ENCODE data around the gene THADA.
"Not testable (repeated sequence)": the region's sequence is repeated elsewhere in the genome, so short reads cannot be mapped to it uniquely, and the experiment has no call there.

THADA gene

DNA sequence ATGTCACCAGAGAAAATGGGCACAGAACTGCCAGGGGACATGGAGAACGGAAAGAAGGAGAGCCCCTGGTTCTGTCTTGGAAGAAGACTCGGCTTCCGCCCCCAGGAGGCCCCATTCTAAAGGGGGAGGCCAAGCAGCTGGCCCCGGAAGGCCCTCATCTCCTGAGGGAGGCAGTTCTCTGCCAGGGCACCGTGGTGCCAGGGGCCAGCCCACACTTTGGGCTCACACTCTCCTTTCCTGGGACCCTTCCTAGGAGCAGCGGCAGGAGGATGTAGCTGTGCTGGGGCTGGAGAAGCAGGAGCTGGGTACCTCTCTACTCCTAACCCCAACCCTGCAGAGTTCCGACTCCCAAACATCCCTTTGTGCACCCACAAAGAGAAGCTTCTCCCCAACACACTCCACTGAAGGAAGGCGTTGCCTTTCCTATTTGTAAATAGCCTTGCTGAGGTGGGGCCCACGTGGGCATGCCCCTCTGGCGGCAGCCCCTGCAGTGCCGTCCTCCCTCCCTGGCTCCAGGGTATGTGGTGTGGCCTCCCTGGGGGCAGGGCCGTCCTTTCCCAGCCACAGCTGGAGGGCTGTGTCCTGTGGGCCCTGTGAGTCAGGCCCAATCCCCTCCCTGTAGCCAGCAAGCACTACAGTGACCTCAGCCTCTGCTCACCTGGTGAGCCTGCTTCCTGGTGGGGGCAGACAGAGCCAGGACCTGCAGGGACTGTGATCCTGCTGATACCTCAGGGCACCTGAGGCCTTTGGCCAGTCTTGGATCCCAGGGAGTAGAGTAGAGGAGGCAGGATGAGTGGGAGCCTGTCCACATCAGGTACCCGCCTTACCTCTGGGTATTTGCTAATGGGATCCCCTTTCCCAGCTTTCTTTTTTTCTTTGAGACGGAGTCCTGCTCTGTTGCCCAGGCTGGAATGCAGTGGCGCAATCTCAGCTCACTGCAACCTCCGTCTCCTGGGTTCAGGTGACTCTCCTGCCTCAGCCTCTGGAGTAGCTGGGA lies 396.0 kb downstream of the THADA start:
- DNase-seq = no peak

DNA sequence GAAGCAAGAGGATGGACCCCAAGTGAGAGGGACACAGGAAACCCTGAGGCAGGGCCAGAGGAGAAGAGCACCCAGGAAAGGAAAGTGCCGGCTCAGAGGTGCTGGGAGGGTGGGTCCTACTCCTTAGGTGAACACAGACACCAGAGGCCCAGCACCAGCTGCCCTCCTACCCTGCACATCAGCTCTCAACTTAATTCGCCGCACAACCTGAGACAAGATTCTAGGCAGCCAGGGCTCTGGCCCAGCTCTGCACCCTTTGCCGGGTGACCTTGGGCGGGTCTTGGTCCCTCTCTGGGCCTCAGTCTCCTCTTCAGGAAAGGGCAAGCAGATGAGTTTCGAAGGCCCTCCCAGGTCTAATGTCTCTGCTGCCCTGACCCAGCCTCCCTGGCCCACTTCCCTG lies 397.6 kb downstream of the THADA start:
- DNase-seq = no peak

DNA sequence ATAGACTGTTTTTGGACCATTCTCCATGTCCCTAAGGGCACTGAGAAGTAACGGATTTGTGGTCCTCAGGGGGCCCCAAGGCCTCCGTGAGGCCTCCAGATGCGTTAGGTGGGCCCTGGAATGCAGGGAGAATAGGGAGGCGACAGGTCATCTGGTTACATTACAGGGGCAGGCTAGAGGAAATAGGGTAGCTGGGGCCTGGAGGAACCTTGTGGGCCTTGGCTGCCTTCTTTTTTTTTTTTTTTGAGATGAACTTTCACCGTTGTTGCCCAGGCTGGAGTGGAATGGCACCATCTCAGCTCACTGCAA lies 398.3 kb downstream of the THADA start:
- no peak for DNase-seq

GRCh38 chr2:43196768-43197587 lies 398.9 kb downstream of the THADA start:
- DNase-seq = peak; percentile 87 to 93

GRCh38 chr2:43194121-43194869 lies 401.5 kb downstream of the THADA start:
- DNase-seq = peak; percentile 68 to 86

- DNase-seq = peak in 1 of 2 experiments; percentile 30
Measured at GRCh38 chr2:43193652-43194120, 402.2 kb downstream of the THADA start.

DNA sequence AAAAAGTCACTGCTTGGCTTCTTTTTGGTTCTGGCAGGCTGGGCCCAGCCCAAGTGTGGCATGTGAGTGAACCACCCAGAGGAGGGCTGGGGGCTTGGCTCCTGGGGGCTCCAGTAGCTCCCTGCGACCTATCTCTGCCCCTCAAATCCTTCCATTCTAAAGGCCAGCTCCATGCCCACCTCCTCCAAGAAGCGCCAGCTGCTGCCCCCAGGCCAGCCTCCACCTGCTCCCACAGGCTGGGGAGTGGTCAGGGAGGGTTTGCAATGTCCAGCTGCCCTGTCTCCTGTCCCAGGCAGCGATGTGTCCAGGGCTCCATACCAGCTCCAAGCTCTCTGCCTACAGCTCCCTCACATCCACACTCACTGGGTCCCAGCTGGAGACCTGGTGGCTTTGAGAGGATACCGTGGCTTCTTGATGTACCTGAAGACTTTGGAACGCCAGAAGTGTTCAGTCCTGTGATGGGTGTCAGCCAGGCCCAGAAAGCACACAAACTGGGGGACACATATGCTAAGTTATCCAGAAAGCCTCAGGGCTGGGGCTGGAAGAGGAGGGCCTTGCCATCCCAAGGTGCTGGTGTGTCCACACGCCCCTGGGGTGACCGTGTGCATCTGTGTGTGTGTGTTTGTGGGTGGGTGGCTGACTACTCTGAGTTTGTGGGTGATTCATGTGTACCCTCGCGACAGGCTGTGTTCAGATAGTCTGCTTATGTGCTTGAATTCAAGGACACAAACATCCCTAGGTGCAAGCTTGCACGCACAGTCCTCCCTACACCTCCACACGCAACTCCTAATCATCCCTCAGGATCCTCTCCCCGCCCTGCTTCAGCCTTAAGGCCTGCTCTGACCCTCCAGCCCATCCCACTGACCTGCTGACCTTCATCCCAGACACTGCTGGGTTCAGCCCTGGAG lies 402.8 kb downstream of the THADA start:
- no peak for DNase-seq

DNA sequence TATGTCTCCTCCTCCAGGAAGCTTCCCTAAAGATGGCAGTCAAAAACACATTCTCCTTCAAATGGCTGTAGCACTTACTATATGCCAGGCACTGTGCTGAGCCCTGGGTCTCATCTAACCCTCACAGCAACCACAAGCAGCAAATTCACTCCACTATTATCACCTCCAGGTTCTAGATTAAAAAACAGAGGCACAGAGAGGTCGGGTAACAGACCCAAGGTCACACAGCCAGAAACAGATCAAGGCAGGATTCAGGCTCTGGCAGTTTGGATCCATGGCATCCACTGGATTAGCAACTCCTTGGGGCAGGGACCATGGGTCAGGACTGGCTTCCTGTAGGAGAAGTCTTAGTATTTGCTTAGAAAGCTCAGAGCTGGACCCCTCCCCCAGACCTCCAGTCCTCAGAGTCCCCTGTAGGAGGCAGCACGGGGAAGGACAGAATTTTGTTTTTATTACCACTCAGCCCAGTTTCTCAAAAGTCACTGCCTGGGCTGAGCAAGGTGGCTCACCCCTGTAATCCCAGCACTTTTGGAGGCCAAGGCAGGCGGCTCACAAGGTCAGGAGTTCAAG lies 403.8 kb downstream of the THADA start:
- DNase-seq = no peak

DNA sequence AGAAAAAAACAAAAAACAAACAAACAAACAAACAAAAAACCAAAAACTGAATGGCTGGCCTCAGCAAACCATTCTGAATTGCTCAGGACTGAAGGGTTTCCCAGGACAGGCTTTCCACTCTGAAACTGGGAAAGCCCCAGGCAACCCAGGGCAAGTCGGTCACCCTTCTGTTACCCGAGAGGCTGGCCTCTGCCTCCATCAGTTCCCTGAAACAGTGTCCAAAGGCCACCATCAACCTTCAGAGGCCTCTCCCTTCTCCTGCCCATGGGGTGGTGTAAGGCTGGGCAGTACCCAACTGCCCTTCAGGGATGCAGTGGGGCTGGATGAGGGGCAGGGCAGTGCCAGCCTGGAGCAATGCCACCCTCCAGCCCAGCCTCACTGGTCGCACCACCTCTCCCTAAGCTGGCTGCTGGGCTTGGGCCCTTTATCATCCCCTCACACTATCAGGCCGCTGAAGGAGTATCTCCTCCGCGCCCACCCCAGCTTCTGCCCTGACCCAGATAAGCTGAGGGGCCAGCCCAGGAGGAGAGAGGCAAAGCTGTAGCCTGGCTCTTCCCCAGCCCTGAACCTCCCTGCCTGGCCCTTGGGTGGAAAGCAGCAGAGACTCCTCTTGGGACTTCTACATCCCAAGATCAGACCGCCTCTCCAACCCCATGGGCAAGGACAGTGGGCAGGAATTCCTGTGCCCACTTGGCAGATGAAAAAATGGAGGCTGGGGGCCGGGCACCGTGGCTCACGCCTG lies 405.4 kb downstream of the THADA start:
- DNase-seq = no peak

- DNase-seq = not testable (repeated sequence)
Measured at GRCh38 chr2:43189861-43190260, 406.0 kb downstream of the THADA start.

DNA sequence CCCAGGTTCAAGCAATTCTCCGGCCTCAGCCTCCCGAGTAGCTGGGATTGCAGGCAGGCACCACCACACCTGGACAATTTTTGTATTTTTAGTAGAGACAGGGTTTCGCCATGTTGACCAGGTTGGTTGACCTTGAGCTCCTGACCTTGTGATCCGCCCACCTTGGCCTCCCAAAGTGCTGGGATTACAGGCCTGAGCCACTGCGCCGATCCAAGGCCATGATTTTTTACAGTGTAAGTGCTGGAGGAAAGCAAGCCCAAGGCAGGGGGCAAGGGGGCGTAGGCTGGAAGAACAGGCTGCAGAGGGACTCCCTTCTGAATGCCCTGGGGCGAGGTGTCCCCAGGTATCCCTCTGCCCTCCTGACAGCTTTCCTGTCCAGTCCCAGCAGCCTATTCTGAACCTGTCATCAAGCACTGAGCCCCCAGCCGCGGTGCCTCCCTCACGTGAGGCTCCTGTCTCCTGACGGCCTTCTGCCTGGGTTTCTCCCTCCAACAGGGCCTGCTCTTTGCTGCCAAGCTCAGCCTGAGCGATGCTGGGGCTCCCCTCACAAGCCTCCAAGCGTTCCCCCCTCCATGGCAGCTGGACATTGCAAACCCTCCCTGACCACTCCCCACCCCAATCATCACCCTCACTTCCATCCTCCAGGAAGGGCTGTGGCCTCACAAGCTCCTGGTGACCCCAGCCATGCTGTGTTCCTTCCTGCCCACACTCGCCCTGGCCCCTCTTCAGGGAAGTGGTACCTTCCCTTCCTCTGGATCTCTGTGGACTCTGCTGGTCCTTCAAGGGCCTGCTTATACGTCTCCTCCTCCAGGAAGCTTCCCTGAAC lies 407.1 kb downstream of the THADA start:
- DNase-seq = no peak

GRCh38 chr2:43186679-43187374 lies 409.0 kb downstream of the THADA start:
- DNase-seq = no peak

- no peak for DNase-seq
Measured at GRCh38 chr2:43186321-43186678, 409.5 kb downstream of the THADA start.

- no peak for DNase-seq
Measured at GRCh38 chr2:43185146-43185545, 410.7 kb downstream of the THADA start.

DNA sequence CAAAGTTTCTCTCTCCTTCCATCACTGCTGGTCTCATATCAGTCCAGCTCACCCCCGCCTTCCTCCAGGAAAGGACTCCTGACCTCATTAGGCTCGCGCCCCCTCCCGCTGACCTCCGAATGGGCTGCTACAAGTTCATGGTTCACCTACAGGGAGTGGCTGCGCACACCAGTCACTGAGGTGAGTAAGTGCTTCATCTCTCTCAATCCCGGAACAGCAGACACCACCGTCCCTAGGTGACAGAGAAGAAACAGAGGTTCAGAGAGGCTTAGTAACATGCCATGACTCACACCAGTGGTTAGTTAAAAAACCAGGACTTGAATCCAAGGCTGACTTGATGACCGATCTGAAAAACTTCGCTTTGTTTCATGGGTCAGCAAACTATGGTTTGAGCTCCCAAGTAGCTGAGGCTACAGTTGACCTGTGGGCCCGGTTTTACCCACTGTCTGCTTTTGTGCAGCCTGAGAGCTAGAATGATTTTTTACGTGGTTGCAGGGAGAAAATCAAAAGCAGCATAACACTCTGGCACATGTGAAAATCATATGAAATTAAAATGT lies 411.4 kb downstream of the THADA start:
- no peak for DNase-seq

DNA sequence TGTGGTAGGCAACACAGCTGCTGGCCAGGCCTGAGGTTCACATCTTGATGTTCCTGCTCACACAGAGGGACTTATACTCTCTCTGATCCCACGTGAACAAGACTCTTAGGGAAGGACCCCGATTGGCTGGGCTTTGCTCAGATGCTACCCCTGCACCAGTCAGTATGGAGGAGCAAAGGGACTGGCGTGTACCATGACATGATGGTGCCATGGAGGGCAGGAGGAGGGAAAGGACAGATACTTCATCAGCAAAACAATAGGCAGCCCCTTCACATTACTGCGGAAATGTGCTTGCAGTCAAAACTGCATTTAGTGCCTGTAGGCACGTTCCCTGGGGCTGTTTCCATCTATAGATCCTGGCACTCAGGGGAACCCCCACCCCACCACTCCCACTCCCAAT lies 412.1 kb downstream of the THADA start:
- DNase-seq = no peak

DNA sequence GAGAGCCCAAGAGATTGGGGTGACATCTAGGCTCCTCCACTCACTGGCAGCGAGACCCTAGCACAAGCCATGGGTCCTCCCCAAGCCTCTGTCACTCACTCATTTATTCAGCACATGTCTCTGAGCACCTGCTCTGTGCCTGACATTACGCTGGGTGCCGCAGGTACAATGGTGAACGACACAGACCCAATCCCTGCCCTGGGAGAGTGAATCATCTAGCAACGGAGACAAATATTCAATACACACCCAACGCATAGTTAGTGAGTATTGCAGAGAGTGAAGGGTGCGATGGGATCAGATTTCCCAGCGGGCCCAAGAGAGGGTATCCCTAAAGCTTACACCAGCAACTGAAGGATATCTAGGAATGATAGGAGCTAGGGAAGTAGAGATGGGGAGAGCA lies 414.9 kb downstream of the THADA start:
- no peak for DNase-seq
